Stimulated activated naive CD8-positive, alpha-beta T cell treated with anti-CD3 and anti-CD28 coated beads, Interleukin-15, amount 100 ng/mL, for 72 hours (primary cell): ENCODE results near the gene OR6V1.
A peak's percentile ranks its signal among the peaks of the same experiment; 100 is the strongest.

Experiments used
- ATAC-seq: fragments of 150-1000 bp; cut with Tn5 transposase; 2 replicates; pipeline ENCODE4 v1.10.0; 2021; ENCODE audit warnings: mild to moderate bottlenecking, moderate library complexity
- DNase-seq, 2 donors: peaks; one replicate each; pipeline ENCODE4 v3.0.0; 2021 to 2022
- H3K27ac Mint-ChIP-seq, 2 donors: one replicate each; pipeline ENCODE4 v1.8.0; 2022; ENCODE audit warnings: mild to moderate bottlenecking in 2 of 2, mixed read lengths in 2 of 2, moderate library complexity in 2 of 2
- H3K27me3 Mint-ChIP-seq: one replicate; pipeline ENCODE4 v1.8.0; 2022; ENCODE audit warnings: mixed read lengths
- H3K4me1 Mint-ChIP-seq: one replicate; pipeline ENCODE4 v1.8.0; 2022; ENCODE audit warnings: mild to moderate bottlenecking, mixed read lengths
- H3K4me3 Mint-ChIP-seq, 2 donors: one replicate each; pipeline ENCODE4 v1.8.0; 2022; ENCODE audit warnings: mild to moderate bottlenecking in 2 of 2, mixed read lengths in 2 of 2, moderate library complexity in 1 of 2
- H3K9me3 Mint-ChIP-seq, 2 donors: one replicate each; pipeline ENCODE4 v1.8.0; 2022; ENCODE audit warnings: mixed read lengths in 2 of 2

Gene OR6V1

GRCh38 chr7:143027032-143027431, 25.1 kb upstream of the OR6V1 start, which contains the start of gene OR9A2:
Gene OR9A2, minus strand, starts transcription at chr7:143027132. Its CDS starts 0 bp downstream, at chr7:143027132.
- peaks cover 15% of the 10 kb centered on the region for H3K27me3 Mint-ChIP-seq
- DNase-seq = no peak
- H3K9me3 Mint-ChIP-seq = no peaks in the 10 kb centered on the region
- no peak for ATAC-seq
- H3K4me1 Mint-ChIP-seq = no peaks in the 10 kb centered on the region
- no peak within 1 kb of the TSS for H3K27ac Mint-ChIP-seq
- no peak within 1 kb of the TSS for H3K4me3 Mint-ChIP-seq

GRCh38 chr7:143027683-143028082, 24.5 kb upstream of the OR6V1 start:
- Mint-ChIP-seq H3K4me3 (no peak overlapping the region), H3K4me1 (no peaks in the 10 kb centered on the region), H3K9me3 (no peaks in the 10 kb centered on the region), H3K27ac (no peak overlapping the region), H3K27me3 (peaks cover 15% of the 10 kb centered on the region)
- ATAC-seq (no peak), DNase-seq (no peak)

GRCh38 chr7:143038635-143039034, 13.5 kb upstream of the OR6V1 start:
- ATAC-seq (no peak), DNase-seq (no peak)
- H3K27me3 Mint-ChIP-seq = peaks cover 25% of the 10 kb centered on the region
- H3K4me1 Mint-ChIP-seq = no peaks in the 10 kb centered on the region
- H3K9me3 Mint-ChIP-seq = peaks cover 10 to 15% of the 10 kb centered on the region in 2 donors
- H3K4me3 Mint-ChIP-seq = no peak overlapping the region
- no peak overlapping the region for H3K27ac Mint-ChIP-seq

- no peak overlapping the region for H3K4me3 Mint-ChIP-seq
- DNase-seq (no peak), ATAC-seq (no peak)
- peaks cover under 1% of the 10 kb centered on the region in 2 donors for H3K9me3 Mint-ChIP-seq
- H3K4me1 Mint-ChIP-seq = no peaks in the 10 kb centered on the region
- H3K27me3 Mint-ChIP-seq = peaks cover 11% of the 10 kb centered on the region
- no peak overlapping the region for H3K27ac Mint-ChIP-seq
These were observed 11.9 kb upstream of the OR6V1 start for GRCh38 chr7:143040209-143040715.

- DNase-seq (no peak), ATAC-seq (no peak)
- Mint-ChIP-seq H3K4me3 (no peak overlapping the region), H3K27me3 (peaks cover 11% of the 10 kb centered on the region), H3K27ac (no peak overlapping the region), H3K9me3 (no peaks in the 10 kb centered on the region), H3K4me1 (no peaks in the 10 kb centered on the region)
These were observed 10.8 kb upstream of the OR6V1 start for GRCh38 chr7:143041346-143041745.

GRCh38 chr7:143042159-143042789, 9.9 kb upstream of the OR6V1 start:
- Mint-ChIP-seq H3K4me1 (no peaks in the 10 kb centered on the region), H3K4me3 (no peak overlapping the region), H3K27ac (no peak overlapping the region), H3K9me3 (no peaks in the 10 kb centered on the region), H3K27me3 (peaks cover 11% of the 10 kb centered on the region)
- DNase-seq (no peak), ATAC-seq (no peak)

- no peak for ATAC-seq
These were observed 9.3 kb upstream of the OR6V1 start for GRCh38 chr7:143042790-143043271.

GRCh38 chr7:143043391-143043790, 8.8 kb upstream of the OR6V1 start:
- H3K4me1 Mint-ChIP-seq = no peaks in the 10 kb centered on the region

More at GRCh38 chr7:143042790-143043271, 9.3 kb upstream of the OR6V1 start:
- no peaks in the 10 kb centered on the region for H3K9me3 Mint-ChIP-seq
- no peaks in the 10 kb centered on the region for H3K4me1 Mint-ChIP-seq
- peaks cover 11% of the 10 kb centered on the region for H3K27me3 Mint-ChIP-seq
- H3K4me3 Mint-ChIP-seq = no peak overlapping the region
- H3K27ac Mint-ChIP-seq = no peak overlapping the region
- no peak for DNase-seq

GRCh38 chr7:143046426-143046851, 5.7 kb upstream of the OR6V1 start:
- peaks cover 11% of the 10 kb centered on the region for H3K27me3 Mint-ChIP-seq

More at GRCh38 chr7:143043391-143043790, 8.8 kb upstream of the OR6V1 start:
- no peak overlapping the region for H3K27ac Mint-ChIP-seq
- H3K27me3 Mint-ChIP-seq = peaks cover 11% of the 10 kb centered on the region
- DNase-seq (no peak), ATAC-seq (no peak)
- H3K4me3 Mint-ChIP-seq = no peak overlapping the region
- H3K9me3 Mint-ChIP-seq = no peaks in the 10 kb centered on the region

GRCh38 chr7:143047326-143047725, 4.8 kb upstream of the OR6V1 start:
- no peaks in the 10 kb centered on the region for H3K4me1 Mint-ChIP-seq
- no peaks in the 10 kb centered on the region for H3K9me3 Mint-ChIP-seq
- no peak overlapping the region for H3K27ac Mint-ChIP-seq
- ATAC-seq (no peak), DNase-seq (no peak)
- H3K27me3 Mint-ChIP-seq = peaks cover 11% of the 10 kb centered on the region
- no peak overlapping the region for H3K4me3 Mint-ChIP-seq

More at GRCh38 chr7:143046426-143046851, 5.7 kb upstream of the OR6V1 start:
- ATAC-seq = no peak
- Mint-ChIP-seq H3K4me1 (no peaks in the 10 kb centered on the region), H3K9me3 (no peaks in the 10 kb centered on the region), H3K27ac (no peak overlapping the region), H3K4me3 (no peak overlapping the region)
- DNase-seq = no peak

- ATAC-seq (peak; percentile 41), DNase-seq (no peak)
- Mint-ChIP-seq H3K4me3 (no peak overlapping the region), H3K27ac (no peak overlapping the region), H3K9me3 (no peaks in the 10 kb centered on the region), H3K27me3 (no peaks in the 10 kb centered on the region), H3K4me1 (no peaks in the 10 kb centered on the region)
These were observed 3.3 kb upstream of the OR6V1 start for GRCh38 chr7:143048827-143049226.

- Mint-ChIP-seq H3K4me3 (no peak overlapping the region), H3K27ac (no peak overlapping the region), H3K4me1 (no peaks in the 10 kb centered on the region), H3K9me3 (no peaks in the 10 kb centered on the region), H3K27me3 (no peaks in the 10 kb centered on the region)
- DNase-seq = no peak
- ATAC-seq = no peak
These were observed 2.8 kb upstream of the OR6V1 start for GRCh38 chr7:143049362-143049761.

- no peak for DNase-seq
- no peak overlapping the region for H3K4me3 Mint-ChIP-seq
- H3K27me3 Mint-ChIP-seq = no peaks in the 10 kb centered on the region
- H3K4me1 Mint-ChIP-seq = no peaks in the 10 kb centered on the region
- peaks cover 0 to 1% of the 10 kb centered on the region in 2 donors for H3K9me3 Mint-ChIP-seq
- no peak for ATAC-seq
- H3K27ac Mint-ChIP-seq = no peak overlapping the region
These were observed 1.2 kb upstream of the OR6V1 start for GRCh38 chr7:143050931-143051330.

- Mint-ChIP-seq H3K27me3 (no peaks in the 10 kb centered on the region), H3K4me3 (no peak overlapping the region), H3K27ac (no peak overlapping the region), H3K9me3 (peaks cover 0 to 4% of the 10 kb centered on the region in 2 donors), H3K4me1 (no peaks in the 10 kb centered on the region)
- no peak for DNase-seq
- ATAC-seq = no peak
These were observed 2.5 kb downstream of the OR6V1 start for GRCh38 chr7:143054621-143055020.

- Mint-ChIP-seq H3K9me3 (peaks cover 0 to 4% of the 10 kb centered on the region in 2 donors), H3K4me3 (no peak overlapping the region), H3K27ac (no peak overlapping the region), H3K4me1 (no peaks in the 10 kb centered on the region), H3K27me3 (no peaks in the 10 kb centered on the region)
- ATAC-seq = no peak
- no peak for DNase-seq
These were observed 3.6 kb downstream of the OR6V1 start for GRCh38 chr7:143055754-143056153.

GRCh38 chr7:143063741-143064140, 11.6 kb downstream of the OR6V1 start:
- H3K4me3 Mint-ChIP-seq = no peak overlapping the region
- ATAC-seq (no peak), DNase-seq (no peak)
- H3K27me3 Mint-ChIP-seq = no peaks in the 10 kb centered on the region
- H3K9me3 Mint-ChIP-seq = peaks cover 0 to 8% of the 10 kb centered on the region in 2 donors
- H3K27ac Mint-ChIP-seq = no peak overlapping the region
- H3K4me1 Mint-ChIP-seq = no peaks in the 10 kb centered on the region
